ENCODE measurements around the gene SFT2D3.

SFT2D3 gene

DNA sequence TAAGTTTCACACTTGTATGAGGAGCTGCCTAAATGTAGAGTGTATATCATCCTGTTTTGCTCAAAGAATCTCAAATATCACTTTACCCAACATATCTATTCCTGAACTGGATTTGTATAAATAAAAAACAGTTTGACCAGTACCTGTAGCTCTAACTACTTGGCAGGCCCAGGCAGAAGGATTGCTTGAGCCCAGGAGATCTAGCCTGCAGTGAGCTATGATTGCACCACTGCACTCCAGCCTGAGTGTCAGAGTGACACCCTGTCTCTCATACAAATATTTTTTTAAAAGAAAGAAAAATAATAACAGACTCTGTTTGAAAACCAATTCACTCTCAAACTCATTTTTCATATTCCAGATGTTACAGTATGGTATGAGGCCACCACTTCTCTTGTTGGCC is 18.2 kb upstream of the SFT2D3 start:
- DNase-seq: no peak

DNA sequence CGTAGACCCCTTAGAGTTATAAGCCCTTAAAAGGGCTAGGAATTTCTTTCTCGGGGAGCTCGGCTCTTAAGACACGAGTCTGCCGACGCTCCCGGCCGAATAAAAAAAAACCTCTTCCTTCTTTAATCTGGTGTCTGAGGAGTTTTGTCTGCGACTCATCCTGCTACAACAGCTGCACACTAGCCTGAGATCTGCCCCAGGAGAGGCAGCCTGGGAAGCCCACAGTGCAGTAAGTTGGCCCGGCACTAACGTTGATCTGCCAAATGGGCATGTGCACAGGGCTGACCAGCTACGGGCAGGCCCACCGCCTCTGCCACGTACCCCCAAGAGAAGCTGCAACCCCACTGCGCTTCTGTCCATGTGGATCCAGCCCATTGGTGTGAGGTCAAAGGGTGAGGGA is 17.5 kb upstream of the SFT2D3 start:
- no peak for DNase-seq

DNA sequence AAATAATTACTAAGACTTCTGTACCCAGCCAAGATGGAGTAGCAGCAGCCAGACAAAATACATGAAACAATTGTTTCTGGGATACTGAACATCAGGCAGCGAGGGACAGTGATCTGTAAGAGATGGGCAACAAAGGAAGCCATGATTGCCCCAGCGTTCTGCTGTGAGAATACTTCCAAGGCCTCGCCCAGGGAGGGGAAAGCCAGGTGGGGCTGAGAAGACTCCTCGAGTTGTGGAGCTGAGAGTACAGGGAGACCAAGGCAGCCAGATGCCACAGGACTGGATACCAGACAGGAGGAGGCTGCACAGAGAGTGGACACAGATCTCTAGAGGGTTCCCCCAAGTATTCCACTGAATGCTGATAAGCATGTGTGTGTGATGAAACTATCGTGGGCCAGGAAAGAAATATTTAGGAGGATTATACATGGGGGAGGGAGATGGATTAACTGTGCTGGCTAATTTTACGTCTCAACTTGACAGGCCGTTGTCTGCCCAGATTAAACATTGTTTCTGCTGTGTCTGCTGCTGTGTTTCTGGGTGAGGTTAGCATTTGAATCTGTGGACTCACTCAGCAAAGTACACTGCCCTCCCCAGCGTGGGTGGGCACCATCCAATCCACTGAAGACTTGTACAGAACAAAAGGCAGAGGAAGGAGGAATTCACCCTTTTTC is 15.8 kb upstream of the SFT2D3 start:
- no peak for DNase-seq

DNA sequence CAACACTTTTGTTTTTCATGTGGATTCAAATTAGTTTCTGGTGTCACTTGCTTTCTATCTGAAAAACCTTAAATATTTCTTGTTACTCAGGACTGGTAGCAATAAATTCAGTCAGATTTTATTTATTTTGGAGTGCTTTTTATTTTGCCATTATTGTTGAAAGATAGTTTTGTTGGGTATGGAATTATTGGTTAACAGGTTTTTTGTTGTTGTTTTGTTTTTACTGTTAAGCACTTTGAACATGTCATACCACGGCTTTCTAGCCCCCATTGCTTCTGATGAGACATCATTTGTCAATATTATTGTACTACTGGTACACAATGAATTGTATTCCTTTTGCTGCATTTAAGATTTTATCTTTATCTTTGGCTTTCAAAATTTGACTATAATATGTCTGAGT is 12.9 kb upstream of the SFT2D3 start:
- no peak for DNase-seq

DNA sequence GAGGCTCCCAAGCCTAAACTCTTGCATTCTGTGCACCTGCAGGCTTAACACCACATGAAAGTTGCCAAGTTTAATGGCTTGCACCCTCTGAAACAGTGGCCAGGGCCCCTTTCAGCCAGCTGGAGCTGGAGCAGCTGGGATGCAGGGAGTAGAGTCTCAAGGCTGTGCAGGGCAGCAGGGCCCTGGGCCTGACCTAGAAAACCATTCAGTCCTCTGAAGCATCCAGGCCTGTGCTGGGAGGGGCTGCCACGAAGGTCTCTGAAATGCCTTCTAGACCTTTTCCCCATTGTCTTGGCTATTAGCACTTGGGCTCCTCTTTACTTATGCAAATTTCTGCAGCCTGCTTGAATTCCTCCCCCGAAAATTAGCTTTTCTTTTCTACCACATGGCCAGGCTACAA is 10.6 kb upstream of the SFT2D3 start:
- no peak for DNase-seq

DNA sequence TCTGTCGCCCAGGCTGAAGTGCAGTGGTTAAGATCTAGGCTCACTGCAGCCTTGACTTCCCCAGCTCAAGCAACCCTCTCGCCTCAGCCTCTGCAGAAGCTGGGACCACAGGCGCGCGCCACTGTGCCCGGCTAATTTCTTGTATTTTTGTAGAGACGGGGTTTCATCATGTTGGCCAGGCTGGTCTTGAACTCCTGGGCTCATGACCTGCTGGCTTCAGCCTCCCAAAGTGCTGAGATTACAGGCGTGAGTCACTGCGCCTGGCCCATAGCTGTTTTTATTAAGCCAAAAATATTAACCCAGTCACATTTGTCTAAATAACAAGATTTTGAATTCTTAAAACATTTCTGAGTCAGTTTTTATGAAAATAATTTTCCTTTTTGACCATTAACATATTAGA is 6.3 kb upstream of the SFT2D3 start:
- no peak for DNase-seq

DNA sequence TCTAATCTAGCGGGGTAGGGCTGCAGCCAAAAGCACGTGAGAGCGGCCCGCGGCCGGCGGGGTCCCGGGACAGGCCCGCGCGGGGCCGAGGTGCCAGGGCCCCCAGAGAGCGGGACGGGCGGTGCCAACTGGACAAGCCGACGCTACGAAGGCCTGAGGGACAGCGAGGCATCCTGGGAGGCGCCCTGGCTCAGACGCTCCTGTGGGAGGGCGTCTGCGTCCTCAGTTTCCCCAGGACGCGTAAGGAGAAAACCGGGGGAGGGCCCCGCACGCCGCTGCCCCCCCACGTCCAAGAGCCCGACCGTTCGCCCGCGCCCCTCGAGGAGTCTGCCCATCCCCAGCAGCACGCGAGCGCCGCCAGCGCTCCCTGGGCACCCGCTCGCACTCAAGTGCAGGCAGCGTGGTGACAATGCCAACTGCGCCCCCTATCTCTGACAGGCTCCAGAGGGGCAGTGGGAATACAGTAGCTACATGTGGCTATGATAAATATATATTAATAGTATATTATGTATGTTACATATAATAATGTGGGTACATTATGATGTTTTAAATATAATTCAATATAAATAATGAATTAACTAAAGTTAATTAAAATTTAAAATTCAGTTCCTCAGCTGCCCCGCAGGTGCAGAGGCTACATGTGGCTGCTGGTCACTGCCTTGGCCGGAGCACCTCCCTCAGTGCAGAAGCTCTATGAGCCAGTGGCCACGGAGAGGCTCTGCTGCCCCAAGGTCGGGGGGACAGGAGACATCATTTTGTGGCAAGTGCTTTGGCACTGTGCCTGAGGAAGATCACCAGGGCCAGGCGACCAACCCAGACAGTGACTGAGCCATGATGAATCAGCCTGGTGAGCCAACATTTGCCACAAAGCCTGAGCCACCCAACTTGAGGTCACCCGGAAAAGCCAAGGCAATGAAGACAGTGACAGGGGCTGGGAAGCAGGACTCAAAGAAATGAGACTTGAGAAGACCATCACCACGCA is 5.5 kb upstream of the SFT2D3 start:
- DNase-seq: peak in 1 of 4 experiments; percentile 11

- DNase-seq: no peak
These were observed 3.7 kb upstream of the SFT2D3 start for GRCh38 chr2:127697482-127698180.

GRCh38 chr2:127698553-127699355 is 2.5 kb upstream of the SFT2D3 start:
- no peak for DNase-seq

- DNase-seq: no peak
These were observed 637 bp upstream of the SFT2D3 start for GRCh38 chr2:127700527-127701192.

GRCh38 chr2:127701651-127702394 is 526 bp downstream of the SFT2D3 start:
- DNase-seq: peak; percentile 56 to 75 (median 60)

DNA sequence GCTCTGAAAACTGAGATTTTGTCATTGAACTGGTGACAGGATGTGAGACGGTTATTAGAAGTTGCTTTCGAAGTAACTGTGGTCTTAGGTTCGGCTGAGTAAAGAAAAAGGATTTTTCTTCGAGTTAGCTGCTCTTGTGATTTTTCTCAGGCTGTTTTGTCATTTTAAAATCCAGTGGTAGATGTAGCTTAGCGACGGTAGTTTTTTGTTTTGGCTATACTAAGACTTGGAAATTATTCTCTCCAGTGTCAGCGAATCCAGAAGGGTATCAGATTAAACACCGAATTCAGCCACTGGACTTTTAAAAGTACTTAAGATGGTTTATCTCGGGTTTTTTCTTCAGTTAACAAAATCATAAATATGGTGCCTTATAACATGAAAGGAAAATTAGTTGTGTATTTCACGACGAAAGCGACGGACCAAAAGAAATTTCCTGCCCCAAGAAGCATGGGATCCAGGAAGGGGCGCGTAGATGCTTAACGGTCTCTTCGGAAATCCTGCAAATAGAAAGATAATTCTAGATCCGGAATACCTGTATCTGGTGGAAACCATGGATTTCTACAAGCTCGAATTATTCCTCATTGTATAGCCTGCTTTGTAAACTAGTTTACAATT is 1.2 kb downstream of the SFT2D3 start:
- no peak for DNase-seq

DNA sequence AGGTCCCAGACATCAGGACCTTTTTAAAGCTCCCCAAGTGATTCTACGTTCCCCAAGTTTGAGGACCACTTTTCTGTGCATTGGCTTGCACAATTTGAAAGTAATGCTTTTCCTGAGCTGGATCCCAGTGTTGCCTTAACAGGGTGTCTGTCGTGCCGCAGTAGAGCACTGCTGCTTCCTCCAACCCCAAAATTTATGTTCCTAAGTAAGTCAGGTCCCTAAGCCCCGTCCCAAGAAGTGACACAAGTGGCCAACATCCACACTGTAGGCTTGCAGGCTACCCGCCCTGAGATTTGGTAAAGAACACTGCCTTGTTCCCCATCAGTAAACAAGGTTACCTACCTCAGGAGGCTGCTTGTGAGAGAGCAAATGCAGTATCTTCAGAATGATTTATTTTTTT is 2.0 kb downstream of the SFT2D3 start:
- no peak for DNase-seq

GRCh38 chr2:127704641-127705390 is 3.5 kb downstream of the SFT2D3 start:
- no peak for DNase-seq

DNA sequence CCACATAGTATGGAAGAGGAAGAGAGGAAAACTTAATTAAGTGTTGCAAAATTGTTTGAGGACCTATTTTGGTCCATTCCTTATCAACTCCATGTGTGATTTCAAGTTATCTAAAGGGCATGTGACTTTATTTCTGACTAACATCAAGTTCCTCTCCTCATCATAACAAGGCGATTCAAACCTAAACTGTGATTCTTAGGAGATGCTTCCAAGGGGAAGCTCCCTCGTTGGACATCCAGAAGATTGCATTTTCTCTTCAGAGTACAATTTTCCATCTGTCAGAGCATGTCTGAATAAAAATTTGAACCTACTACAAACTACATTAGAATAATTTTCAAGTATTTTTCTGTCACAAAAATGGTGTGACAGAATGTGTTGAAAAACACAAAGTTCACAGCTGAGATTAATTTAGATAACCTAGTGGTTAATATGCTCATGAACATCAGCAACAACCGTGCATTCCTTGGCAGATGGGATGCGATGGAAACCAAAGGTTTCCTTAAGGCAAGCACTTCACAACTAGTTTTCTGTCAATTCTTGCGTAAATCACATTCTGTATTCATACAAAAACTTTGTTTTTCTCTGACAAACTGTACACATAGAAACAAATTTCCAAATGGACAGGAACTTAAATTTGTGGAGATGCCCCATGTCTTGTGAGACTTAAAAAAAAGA is 4.2 kb downstream of the SFT2D3 start:
- no peak for DNase-seq

- DNase-seq: no peak
These were observed 5.1 kb downstream of the SFT2D3 start for GRCh38 chr2:127706215-127706990.

- DNase-seq: no peak
These were observed 6.8 kb downstream of the SFT2D3 start for GRCh38 chr2:127707890-127708648.

- DNase-seq: no peak
These were observed 8.0 kb downstream of the SFT2D3 start for GRCh38 chr2:127709336-127709735.
